Mesenteric fat pad (tissue), 1 donor: Measurements from ENCODE around the gene DPH2. TPM values are rescaled to one million over a fixed set of nuclear protein-coding genes. Genes with fewer than 3 reads are reported as not detected.

Experiments used
- DNase-seq: peaks from one replicate; pipeline ENCODE4 v3.0.0-alpha.2; 2020; ENCODE audit warnings: low spot score
- total RNA-seq: library from RNA; stranded (reverse); fragmentation: NEBNext Ultra II Directional; extraction: Animal tissue kit (Norgen Biotek cat#: 25700); gene quantifications from one replicate; pipeline ENCODE4 v1.2.1, GENCODE V29; 2021
- donor health status: DM: yes; HTN: yes; CAD: no.

The DPH2 gene
- total RNA-seq, 1 donor from 2014 or later, result 23.2 TPM

DNA sequence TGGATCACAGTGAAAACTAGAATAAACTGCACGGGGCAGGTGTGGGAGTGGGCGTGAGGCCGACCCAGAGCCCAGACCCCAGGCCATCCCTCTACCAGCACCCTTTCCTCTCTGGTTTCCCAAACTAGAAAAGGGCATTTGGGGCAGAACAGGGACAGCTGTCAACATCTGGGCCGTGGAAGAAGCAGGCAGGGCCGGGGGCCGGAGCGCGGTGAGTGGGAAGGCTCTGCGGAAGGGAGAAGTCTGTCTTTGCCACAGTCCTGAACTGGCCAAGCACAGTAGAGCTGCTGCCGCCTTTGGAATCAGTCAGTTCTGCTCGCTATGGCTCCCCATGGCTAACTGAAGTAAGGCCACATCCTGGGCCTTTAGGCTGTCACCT lies 28.2 kb downstream of the DPH2 start:
- no peak for DNase-seq

- DNase-seq, result no peak
These were observed 29.6 kb downstream of the DPH2 start for GRCh38 chr1:43999455-43999854.

DNA sequence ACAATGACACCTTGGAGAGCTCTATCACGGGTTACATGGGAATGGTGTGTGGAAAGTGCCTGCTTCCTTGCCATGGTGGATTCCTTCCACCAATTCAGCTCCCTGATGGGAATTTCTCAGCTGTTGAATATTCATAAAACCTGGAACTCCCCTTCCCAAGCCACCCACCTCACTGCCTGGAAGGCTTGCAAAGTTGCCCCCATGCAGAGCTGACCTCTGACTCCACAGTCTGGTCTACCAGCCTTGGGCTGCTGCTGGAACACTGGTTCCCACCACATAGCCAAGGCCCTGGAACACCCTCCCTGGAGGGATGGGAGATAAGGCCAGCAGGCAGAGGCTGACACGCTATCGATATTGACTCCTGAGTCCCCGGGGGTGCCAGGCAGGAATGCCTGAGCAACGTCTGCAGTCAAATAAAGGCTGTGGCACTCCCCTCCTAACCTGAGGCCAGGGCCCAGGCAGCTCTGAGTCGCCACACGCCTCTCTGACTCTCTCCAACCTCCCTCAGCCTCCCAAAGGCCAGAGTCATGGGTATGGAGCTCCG lies 30.4 kb downstream of the DPH2 start:
- no peak for DNase-seq

- DNase-seq, result no peak
These were observed 32.4 kb downstream of the DPH2 start for GRCh38 chr1:44002165-44002564.

GRCh38 chr1:44002606-44003157 lies 32.9 kb downstream of the DPH2 start:
- DNase-seq, result no peak

- DNase-seq, result no peak
These were observed 38.4 kb downstream of the DPH2 start for GRCh38 chr1:44008259-44008658.

DNA sequence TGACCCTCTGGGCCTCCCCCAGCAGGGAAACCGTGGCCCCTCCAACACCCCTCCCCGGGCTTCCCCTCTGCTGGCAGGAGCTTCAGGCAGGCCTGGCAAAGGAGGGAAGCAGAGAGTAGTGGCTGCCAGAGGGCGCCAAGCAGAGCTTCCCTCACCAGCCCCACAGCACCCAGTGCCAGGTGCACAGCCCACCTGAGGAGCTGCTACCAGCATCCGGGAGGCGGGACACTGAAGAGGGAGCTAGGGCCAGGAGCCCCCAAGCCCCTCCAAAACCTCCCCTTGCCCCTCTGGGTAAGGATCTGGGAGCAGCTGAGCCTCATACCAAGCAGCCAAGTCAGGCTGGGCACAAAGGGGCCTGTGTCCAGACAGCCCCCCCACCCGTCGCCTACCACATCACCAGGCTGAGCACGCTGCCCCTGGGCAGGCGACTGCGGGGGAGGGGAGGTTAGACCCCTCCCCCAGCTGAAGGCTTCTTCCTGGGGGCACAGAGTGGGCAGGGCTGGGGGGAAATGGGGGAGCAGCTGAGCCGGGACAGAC lies 41.2 kb downstream of the DPH2 start:
- DNase-seq, result no peak

DNA sequence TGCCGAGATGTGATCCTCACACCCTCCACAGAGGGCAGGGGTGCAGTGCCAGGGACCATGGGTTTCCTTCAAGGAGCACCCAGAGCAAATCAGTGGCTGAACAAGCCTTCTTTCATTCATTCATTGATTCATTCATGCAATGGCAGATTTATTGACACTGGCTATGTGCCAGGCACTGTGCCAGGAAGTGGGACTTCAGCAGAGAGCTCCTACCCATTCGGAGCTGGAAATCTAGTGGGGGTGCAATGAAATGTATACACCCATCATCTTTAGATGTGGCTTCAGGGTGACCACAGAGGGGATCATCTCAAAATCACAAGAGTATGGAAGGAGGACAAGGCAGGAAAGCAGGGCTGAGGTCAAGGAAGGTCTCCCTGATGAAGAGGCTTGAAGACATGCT lies 42.6 kb downstream of the DPH2 start:
- no peak for DNase-seq

- no peak for DNase-seq
These were observed 43.3 kb downstream of the DPH2 start for GRCh38 chr1:44012941-44013609.

GRCh38 chr1:44013949-44014348 lies 44.1 kb downstream of the DPH2 start:
- no peak for DNase-seq

DNA sequence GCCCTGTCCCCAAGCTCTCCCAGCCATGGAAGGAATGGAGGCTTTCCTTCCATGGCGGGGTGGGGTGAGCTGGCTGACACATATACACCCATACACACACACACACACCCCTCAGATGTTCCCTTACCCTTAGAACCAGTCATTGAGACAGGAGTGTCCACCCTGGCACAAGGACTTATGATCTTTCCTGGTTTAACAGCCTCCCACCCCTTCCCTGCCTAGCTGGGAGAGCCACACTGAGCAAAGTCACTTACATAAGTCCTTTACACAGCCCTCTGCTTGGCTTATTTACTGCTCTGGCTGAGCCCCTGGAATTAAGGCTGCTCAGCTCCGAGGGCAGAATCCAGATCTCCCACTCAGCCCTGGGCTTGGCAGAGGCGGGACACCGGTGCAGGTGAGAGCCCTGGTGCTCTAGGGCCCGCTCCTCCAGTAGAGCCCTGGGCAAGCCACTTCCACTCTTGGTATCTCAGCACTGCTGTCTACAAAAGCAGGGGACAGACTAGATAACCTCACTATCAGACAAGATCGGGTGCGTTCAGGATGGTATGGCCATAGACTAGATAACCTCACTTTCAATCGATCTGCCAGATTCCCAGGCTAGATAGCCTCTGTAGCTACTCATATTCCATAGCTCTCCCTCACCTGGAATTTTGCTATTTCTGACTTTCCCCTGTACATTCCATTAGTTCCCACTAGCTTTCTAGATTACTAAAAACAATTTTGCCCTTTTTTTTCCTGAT lies 44.7 kb downstream of the DPH2 start:
- no peak for DNase-seq

- no peak for DNase-seq
These were observed 45.4 kb downstream of the DPH2 start for GRCh38 chr1:44015206-44015605.

- DNase-seq, result no peak
These were observed 46.5 kb downstream of the DPH2 start for GRCh38 chr1:44016041-44016889.

GRCh38 chr1:44016890-44017400 lies 47.1 kb downstream of the DPH2 start:
- no peak for DNase-seq

- no peak for DNase-seq
These were observed 49.7 kb downstream of the DPH2 start for GRCh38 chr1:44019466-44019948.

DNA sequence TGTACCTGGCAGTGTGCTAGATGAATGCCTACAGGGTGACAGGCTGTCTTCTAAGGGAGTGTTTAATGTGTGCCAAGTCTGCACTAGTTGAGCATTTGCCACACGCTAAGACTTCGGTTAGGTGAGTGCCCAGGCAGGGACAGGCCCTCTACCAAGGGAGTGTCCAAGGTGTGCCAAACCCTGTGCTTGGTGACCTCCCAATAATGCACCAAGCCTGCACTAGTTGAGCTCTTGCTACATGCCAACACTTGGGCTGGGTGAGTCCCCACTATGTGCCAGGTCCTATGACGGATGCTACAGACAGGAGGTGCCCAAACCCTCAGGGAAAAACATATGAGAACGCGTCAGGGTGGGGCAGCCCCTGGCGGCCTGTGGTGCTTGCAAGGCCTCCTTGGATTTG lies 50.7 kb downstream of the DPH2 start:
- no peak for DNase-seq

DNA sequence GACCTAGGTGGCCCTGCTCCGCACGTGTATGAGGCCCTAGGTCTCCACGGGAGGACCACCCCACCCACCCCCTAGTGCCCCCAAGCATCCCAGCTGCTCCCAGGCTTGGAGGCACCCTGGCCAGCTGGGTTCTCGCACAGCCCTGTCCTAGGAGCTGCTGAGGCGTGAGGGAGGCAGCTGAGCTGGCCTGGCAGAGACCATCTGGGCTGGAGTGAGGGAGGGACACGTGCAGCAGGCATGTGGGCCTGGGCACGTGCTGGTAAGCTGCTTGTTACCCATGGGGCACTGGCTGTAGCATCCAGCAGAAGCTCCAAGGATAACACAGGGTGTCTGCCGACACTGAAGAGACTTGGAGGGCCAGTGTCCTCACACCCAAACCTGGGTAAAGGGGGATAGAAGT lies 51.3 kb downstream of the DPH2 start:
- DNase-seq, result no peak

DNA sequence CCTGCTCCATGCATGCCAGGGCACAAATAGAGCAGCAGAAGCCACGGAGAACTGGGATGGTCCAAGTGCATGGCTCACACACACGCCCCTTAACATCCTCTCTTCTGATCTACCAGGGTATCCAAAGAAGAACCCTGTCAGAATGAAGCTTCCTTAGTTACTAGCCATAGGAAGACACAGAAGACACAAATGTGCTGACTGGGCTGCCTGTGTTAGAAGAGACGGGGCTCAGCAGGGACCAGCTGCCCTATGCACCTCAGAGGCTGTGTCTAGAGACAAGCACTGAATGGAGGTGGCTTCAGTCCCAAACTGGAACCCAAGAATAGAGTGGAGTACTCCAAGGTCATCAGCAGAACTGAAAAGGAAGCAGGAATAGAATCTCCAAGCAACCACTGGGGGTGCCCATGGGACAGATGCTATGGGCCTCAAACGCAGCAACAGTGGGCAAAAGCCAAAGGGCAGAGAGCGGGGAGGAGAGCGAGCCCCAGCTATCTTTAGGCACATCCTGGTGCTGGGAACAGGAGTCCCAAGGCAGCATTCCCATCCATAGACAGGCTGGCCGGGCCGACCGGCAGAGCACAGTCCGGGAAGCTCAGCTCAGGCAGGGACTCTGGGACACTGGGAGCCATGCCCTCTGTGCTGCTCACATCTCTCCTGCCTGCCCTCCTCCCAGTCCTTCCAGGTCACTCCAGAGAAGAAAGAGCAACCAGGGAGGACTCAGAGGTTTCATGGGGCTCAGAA lies 51.9 kb downstream of the DPH2 start:
- no peak for DNase-seq
